DMS 273 (cell line): ENCODE results near the gene RMRP.

ENCODE experiments used
- DNase-seq: peaks from one replicate; lab custom pipeline; 2025; ENCODE audit not compliant: unreplicated experiment; lab: John Stamatoyannopoulos, UW

RMRP gene

DNA sequence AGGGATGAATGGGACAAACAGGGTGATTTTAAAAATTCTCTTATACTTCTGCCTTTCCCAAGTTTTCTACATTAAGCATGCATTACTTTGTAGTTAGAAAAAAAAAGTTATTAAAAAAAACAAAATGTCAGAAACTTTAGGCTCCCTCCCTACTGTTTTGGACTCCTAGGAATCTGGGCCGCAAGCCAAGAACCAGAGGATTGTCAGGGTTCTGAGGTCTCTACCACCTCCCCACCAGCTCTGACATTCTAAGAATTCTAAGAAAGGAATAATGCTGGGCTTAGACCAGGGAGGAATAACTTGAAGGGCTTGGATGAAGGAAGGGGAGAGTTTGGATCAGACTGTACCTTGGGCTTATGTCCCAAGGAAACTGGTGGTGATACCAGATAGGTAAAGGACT, 8.2 kb upstream of the RMRP start:
- DNase-seq: peak; percentile 26

DNA sequence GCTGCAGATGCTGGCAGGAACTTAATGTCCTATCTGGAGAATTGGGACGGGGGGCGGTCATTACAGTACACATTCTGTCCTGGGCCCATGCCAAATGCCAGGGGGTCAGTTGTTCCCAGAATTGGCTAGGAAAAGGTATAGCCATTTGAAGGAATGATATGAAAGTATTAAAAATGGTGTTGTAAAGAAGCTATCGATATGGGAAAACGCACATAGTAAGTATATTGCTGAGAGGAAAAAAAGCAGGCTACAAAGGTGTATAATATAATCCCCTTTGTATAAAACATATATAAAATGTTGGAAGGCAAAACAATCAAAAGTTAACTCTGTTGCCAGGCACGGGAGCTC, 7.6 kb upstream of the RMRP start:
- DNase-seq: no peak

DNA sequence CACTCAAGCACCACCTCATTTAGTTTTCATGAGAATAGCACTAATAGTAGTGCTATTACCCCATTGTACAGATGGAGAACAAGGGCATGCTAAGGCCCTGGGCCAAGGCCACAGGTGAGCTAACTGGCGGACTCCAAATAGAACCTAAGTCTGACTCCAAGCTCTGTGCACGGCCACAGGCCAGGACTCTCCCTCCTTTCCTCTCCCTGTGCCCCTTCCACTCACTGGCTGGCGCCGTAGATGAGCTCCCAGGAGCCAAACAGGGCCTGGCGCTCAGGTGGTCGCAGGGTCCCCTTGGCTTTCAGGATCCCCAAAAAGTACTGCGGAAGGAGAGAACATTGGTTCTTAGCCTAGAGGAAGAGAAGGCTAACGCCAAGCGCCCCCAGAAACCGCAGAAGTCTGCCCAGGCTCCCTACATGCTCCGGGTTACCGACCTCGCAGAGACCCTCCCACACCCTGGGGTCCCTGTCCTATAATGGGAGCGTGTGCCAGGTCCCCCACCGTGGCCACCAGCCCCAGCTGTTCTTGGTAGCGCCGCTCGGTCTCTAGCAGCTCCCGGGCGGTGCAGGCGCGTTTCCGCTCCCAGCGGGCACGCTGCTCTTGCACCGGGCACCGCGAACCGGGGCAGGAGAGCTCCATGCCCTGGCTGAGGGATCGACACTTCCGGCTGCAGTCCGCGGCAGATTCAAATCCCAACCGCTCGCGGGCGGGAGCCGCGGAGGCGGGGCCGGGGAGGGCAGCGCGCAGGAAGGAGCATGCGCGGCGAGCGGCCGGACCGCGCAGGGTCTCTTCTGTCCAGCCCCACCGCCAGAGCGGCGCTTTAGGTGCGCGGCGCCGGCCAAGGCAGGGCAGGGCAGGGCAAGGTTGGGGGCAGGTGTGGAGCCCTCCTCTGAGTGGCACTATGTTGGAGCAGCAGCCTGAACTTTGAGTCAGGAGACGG, 7.0 kb upstream of the RMRP start, which contains the start of gene ARHGEF39:
ARHGEF39 (minus strand) TSS at position 665 of the 940 bp plus-strand sequence; CDS start at position 639, 26 bp downstream.
- peak; percentile 92 for DNase-seq

DNA sequence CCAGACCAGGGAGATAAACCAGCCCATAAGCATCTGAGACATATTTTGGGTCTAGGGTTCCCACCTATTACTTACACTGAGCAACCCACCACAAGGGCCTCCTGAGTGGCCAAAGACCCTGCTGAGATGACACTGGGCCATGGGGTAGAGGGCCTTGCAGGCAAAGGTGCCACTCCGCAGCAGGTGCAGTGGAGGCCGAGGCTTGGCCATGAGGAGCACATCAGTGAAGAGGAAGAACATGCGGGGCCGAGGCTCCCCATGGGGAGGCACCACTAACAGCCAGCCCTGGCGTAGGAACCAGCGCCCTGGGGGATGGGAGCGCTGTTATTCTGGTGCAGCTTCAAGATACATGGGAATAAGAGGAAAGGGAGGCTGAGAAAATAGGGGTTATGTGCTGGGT, 4.6 kb upstream of the RMRP start:
- no peak for DNase-seq

DNA sequence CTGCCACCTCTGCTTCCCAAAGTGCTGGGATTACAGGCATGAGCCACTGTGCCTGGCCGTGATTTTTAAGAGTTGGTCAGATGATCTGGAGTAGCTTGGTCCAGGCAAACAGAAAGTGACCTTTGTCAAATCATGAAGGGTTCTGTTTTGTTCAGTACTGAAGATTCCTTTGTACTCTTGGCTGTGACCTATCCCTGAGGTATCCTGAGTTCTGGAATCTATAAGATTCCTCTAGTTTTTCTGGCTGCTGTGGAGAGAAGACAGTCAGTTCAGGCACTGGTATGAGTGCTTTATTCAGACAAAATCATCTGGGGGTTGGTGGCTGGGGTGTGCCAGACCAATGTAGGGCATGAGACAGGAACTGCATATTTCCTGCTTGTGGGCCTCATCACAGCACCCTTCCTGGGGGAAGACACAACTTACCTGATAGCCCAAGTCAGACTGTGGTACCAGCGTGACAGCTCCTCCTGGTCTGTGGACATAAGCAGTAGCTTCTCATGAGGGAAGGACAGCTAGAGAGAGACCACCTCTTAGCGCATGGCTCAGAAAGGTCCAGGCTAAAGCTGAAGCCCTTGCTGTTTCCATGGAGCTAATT, 4.0 kb upstream of the RMRP start:
- DNase-seq: no peak

DNA sequence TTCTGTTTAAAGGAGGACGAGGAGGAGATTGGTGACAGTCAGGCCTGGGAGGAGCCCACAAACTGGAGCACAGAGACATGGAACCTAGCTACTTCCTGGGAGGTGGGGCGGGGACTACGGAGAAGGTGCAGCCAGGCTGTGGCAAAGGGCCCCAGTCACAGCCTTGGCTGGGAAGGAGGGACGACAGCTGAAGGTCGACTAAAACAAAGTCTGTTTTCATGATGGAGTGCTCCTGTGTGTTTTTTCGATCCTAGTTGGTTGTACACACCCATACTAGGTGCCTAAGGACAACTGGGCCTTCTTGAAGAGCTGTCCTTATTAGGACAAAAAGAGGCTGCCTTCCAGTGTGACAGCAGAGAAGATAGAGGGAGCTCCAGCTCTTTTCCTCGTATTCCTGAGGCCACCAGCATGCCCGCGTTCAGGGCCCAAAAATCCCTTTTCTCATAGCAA, 3.2 kb upstream of the RMRP start:
- peak; percentile 43 for DNase-seq

DNA sequence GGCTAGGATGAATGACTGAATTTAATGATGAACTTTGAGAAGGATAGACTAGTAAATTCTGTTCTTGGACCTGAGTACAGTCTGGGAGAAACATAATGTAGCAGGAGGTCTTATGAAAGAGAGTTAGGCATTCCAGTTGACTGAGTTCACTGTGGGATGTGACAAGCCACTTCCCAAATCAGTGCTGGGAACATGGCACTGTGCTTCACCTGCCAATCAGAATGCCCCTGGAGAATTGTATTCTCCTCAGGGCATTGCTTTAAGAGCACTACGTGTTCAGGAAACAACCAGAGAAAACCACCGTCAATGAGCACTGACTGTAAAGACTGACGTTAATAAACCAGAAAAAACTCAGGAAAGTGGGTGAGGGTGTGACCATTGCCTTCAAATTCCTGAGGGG, 1.5 kb upstream of the RMRP start:
- no peak for DNase-seq

DNA sequence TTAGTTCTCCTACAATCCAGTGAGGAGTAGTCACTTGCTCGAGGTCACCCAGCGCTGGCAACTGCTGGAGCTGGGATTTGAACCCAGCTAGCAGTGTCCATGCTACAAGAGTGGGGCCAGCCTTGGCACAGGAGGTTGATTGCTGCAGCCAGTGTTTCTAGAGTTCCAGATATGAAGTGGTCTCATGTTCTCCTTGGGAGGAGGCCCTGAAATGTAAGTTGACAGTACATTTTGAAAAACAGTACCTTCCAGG, 1.1 kb upstream of the RMRP start:
- peak; percentile 62 for DNase-seq

DNA sequence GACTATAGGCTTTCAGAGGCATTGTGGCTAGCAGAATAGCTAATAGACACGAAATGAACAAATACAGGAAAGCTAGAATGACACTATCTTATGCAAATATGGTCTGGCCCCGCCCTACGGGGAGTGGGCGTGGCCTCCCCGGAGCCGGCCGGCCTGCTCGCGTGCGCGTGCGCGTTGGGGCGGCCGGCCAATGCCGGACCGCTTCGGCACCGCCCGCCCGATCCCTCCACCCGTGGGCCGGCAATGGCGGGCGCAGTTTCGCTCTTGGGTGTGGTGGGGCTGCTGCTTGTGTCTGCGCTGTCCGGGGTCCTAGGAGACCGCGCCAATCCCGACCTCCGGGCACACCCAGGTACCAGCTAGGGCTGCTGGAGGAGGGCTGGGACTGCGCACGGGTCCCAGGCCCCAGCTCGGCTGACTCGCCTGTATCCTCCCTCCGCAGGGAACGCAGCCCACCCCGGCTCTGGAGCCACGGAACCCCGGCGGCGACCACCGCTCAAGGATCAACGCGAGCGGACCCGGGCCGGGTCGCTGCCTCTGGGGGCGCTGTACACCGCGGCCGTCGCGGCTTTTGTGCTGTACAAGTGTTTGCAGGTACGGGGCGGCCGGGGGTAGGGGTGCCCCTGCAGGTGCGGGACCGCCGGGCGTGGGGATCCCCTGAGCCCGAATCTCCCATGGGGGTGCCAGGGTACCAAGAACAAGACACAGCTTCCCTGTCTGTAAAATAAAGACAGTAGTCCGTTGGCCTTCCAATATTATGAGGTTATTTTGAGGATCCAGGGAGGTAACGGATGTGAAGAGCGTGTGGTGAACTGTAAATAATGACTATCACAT, 533 bp upstream of the RMRP start, which contains the start of gene CCDC107:
CCDC107 (plus strand) TSS at position 156 of the 831 bp plus-strand sequence; CDS start at position 244, 88 bp downstream.
- peak; percentile 90 for DNase-seq

DNA sequence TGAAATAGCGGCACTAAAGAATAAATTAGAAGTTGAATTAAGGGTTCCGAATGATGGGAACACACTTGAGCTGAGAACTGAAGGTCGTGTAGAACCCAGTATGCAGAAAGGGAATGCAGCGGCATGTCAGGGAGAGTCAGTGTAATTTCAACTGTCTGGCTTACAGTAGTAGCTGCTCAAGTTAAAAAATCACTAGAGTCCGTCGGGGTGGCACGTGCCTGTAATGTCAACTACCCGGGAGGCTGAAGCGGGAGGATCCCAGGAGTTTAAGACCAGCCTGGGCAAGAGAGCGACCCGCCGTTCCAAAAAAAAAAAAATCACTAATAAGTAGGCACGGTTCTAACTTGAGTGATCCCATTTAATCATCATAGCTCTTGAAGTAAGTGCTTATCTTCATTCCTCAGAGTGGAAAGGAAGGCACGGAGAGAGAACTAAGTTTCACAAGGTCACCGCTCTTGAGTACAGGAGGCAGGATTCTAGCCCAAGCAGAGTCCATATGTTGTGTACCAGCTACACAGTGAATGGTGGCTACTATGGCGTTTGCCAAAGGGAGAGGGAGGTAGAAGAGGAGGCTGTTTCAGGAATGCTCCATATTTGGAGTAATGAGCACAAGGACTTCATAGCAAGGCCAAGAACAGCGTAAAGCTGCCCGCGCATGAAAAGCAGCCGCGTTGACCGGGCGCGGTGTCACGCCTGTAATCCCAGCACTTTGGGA, 831 bp downstream of the RMRP start:
- peak; percentile 86 for DNase-seq

DNA sequence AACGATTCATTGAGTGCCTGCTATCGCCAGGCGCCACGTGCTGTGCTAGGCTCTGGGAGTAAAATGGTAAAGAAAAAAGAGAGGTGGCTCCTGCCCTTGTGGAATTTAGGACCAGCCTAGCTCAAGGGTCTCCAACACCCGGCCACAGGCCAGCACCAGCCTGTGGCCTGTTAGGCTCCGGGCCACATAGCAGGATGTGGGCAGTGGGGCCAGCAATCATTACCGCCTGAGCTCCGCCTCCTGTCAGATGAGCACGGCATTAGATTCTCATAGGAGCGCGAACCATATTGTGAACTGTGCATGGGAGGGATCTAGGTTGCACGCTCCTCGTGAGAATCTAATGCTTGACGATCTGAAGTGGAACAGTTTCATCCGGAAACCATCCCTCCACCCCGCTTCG, 1.5 kb downstream of the RMRP start:
- no peak for DNase-seq

DNA sequence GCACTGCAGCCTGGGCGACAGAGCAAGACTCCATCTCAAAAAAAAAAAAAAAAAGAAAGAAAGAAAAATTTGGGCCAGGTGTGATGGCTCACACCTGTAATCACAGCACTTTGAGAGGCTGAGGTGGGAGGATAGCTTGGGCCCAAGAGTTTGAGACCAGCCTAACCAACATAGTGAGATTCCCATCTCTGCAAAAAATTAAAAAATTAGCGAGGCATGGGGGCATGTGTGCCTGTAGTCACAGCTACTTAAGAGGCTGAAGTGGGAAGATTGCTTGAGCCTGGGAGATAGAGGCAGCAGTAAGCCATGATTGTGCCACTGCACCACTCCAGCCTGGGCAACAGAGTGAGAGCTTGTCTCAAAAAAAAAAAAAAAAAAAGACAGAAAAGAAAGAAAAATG, 4.2 kb downstream of the RMRP start:
- DNase-seq: no peak

DNA sequence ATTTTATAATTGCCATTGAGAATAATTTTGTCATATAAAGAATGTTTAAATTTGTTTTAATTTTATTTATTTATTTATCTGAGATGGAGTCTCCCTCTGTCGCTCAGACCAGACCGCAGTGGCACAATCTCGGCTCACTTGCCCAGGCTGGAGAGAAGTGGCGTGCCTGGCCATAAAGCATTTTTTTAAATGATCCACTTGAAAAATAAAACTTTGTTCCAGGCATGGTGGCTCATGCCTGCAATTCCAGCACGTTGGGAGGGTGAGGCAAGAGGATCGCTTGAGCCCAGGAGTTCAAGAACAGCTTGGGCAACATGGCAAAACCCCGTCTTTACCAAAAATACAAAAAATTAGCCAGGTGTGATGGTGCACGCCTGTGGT, 5.0 kb downstream of the RMRP start:
- DNase-seq: no peak

DNA sequence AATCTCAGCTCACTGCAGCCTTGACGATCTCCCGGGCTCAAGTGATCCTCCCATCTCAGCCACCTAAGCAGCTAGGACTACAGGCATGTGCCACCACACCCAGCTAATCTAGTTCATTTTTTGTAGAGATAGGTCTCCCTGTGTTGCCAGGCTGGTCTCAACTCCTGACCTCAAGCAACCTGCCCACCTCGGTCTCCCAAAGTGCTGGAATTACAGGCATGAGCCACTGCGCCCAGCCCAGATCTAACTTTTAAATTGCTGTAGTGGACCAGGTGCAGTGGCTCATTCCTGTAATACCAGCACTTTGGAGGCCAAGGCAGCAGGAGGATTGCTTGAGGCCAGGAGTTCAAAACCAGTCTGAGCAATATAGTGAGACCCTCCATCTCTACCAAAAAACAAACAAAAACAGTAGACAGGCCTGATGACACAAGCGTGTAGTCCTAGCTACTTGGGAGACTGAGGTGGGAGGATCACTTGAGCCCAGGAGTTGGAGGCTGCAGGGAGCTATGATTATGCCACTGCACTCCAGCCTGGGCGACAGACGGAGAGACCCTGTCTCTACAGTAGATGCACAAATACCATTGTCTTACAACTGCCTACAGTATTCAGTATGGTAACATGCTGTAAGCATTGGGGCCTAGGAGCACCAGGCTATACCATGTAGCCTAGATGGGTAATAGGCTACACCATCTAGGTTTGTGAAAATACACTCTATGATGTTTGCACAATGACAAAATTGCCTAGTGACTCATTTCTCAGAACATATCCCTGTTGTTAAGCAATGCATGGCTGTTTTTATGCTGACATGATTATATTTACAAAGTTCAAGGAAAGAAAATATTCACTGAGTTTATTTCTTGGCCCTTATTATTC, 5.6 kb downstream of the RMRP start:
- no peak for DNase-seq

DNA sequence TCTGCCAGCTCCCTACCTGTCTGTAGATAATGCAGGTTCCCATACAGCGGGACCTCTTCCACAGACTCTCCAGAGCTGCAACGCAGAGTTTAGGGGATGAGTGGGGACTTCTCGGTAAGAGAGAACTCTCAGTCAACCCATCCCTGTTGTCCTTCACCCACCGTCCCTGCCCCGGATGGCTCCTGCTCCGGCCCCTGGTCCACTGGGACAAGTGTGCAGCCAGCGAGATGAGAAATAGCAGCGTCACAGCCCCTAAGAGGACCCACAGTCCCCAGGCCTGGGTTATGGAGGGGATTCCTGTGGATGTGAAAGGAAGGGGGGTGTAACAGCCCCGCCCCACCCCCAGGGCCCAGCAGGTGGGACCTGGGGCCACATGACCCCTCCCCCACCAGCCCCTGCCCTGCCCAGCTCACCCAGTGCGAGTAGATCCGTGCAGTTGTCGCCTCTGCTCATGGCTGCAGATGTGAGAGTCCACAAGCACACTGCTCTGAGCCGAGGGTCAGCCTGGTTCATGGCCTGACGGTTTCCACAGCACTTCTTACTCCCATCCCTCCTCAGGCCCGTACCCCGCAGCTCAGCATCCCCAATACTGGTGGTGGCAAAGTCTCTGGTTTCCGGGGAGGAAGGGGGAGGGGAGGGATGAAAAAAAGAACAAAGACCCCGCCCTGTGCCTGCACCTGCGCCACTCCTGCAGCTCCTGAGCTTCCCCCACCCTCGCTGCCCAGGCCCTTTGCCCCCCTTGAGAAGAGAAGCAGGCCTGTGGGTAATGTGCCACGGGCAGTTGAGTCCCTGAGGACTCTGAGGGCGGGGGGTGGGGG, 7.3 kb downstream of the RMRP start, which contains the start of gene SIT1:
SIT1 (minus strand) TSS at position 591 of the 818 bp plus-strand sequence; CDS start at position 513, 78 bp downstream.
- DNase-seq: no peak

DNA sequence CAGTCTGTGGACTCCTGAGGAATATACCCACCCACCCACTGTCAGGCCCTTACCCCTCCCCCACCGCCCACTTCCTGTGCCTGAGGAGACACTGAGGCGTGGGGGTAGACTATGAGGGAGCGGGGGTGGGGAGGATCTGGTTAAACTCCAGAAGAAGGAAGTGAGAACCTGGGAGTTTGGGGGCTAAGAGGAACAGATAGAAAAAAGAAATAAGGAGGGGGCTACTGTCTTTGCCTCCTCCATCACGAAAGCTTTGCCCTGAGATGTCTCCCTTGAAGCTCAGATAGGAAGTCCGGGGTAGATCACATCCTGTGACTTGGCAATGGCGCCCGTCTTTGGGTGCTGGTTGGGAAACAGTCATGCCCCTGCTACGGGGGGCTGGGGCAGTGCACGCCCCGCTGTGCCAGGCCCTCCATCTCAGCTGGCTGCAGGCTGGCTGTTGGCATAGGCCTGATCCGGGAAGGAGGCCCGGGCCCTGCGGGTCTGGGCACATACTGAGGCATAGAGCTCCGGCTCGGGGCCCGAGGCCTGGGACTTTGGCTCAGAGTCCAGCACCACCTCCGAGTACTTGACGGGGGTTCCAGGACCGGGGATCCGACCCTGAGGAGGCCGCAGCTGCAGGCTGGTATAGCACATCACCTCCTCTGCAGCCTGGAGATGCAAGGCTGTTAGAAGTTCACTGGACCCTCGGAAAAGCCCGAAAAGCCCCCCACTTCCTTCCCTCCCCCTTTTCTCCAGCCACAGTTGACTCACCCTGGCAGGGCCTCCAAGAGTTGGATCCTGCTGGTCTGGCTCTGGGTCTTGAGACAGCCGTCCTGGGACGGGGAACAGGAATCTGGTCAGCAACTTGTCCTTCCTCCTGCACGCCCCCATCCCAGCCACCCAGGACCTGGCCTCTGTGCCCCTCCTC, 8.1 kb downstream of the RMRP start:
- no peak for DNase-seq

DNA sequence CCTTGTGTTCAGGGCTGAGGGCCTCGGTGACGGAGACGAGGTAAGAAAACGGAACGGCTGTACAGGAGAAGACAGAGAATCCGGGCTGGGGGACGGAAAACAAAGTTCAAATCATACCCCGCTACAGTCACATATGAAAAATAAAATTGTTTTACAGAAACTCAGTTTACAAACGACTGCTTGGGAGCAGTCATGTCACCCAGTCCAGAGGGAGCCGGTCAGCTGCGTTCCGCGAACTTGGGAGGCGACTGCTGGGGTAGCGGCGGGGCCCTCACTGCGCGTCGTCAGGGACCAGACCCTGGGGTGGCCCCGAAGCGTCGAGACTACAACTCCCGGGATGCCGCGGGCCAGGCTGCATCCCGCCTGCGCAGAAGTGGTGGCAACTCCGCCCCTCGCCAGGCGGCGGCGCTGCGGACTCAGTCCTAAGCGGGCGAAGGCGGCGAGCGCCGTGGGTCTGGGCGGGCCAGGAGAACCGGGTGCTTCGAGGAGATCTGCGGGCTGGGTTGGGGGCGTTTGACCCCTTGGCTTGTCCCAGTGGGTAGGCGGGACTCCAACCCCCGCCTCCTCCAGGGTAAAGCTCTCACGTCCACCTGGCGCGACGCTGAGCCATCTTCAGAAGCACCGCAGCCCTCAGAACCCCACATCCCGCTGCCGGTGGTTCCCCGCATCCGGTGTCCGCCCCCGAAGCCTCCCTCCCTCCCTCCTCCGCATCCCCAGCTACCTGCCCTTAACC, 11.1 kb downstream of the RMRP start:
- peak; percentile 96 for DNase-seq
